Glomerular visceral epithelial cell (primary cell): ENCODE results near the gene PLEKHA8.
"Not testable (repeated sequence)": the region's sequence is repeated elsewhere in the genome, so short reads cannot be mapped to it uniquely, and the experiment has no call there.

Source experiments
- DNase-seq: peaks from one replicate; pipeline ENCODE4 v3.0.0-alpha.2; 2016; ENCODE audit errors: extremely low spot score

Gene PLEKHA8

GRCh38 chr7:30065746-30066145, 37.5 kb downstream of the PLEKHA8 start:
- no peak for DNase-seq

GRCh38 chr7:30066687-30067086, 38.5 kb downstream of the PLEKHA8 start:
- DNase-seq: no peak

- peak; percentile 15 for DNase-seq
Observed at GRCh38 chr7:30068117-30068516, 39.9 kb downstream of the PLEKHA8 start.

GRCh38 chr7:30069096-30069867, 41.1 kb downstream of the PLEKHA8 start:
- DNase-seq: no peak

- DNase-seq: no peak
Observed at GRCh38 chr7:30070052-30070451, 41.8 kb downstream of the PLEKHA8 start.

- no peak for DNase-seq
Observed at GRCh38 chr7:30072735-30073134, 44.5 kb downstream of the PLEKHA8 start.

- DNase-seq: peak; percentile 31
Observed at GRCh38 chr7:30074422-30075030, 46.3 kb downstream of the PLEKHA8 start.

- no peak for DNase-seq
Observed at GRCh38 chr7:30076411-30076810, 48.2 kb downstream of the PLEKHA8 start.

- DNase-seq: no peak
Observed at GRCh38 chr7:30078280-30078679, 50.1 kb downstream of the PLEKHA8 start.

GRCh38 chr7:30079880-30080279, 51.7 kb downstream of the PLEKHA8 start:
- DNase-seq: no peak

- no peak for DNase-seq
Observed at GRCh38 chr7:30080818-30081217, 52.6 kb downstream of the PLEKHA8 start.

- DNase-seq: no peak
Observed at GRCh38 chr7:30082686-30083085, 54.5 kb downstream of the PLEKHA8 start.

- no peak for DNase-seq
Observed at GRCh38 chr7:30083334-30083733, 55.1 kb downstream of the PLEKHA8 start.

- DNase-seq: no peak
Observed at GRCh38 chr7:30084212-30084611, 56.0 kb downstream of the PLEKHA8 start.

GRCh38 chr7:30086529-30086928, 58.3 kb downstream of the PLEKHA8 start:
- no peak for DNase-seq

GRCh38 chr7:30087371-30087770, 59.2 kb downstream of the PLEKHA8 start:
- DNase-seq: no peak

- no peak for DNase-seq
Observed at GRCh38 chr7:30088362-30088761, 60.1 kb downstream of the PLEKHA8 start.

GRCh38 chr7:30090111-30090510, 61.9 kb downstream of the PLEKHA8 start:
- DNase-seq: no peak

- peak; percentile 56 for DNase-seq
Observed at GRCh38 chr7:30091491-30091912, 63.3 kb downstream of the PLEKHA8 start.

- DNase-seq: no peak
Observed at GRCh38 chr7:30091987-30092386, 63.8 kb downstream of the PLEKHA8 start.

GRCh38 chr7:30093420-30093952, 65.3 kb downstream of the PLEKHA8 start:
- no peak for DNase-seq

- not testable (repeated sequence) for DNase-seq
Observed at GRCh38 chr7:30098599-30098998, 70.4 kb downstream of the PLEKHA8 start.

- DNase-seq: no peak
Observed at GRCh38 chr7:30102281-30102680, 74.1 kb downstream of the PLEKHA8 start.
